ENCODE results near the gene SMAP1. TPM values are rescaled to one million over a fixed set of nuclear protein-coding genes. Genes with fewer than 3 reads are reported as not detected.
"Not testable (repeated sequence)": the region's sequence is repeated elsewhere in the genome, so short reads cannot be mapped to it uniquely, and the experiment has no call there.

The SMAP1 gene
- total RNA-seq, 1 donor from 2014 or later: 12.4 TPM

GRCh38 chr6:70753870-70754380 is 86.2 kb downstream of the SMAP1 start:
- FAIRE-seq: no peak
- no peaks in the 10 kb centered on the region for H3K27me3 ChIP-seq (ENCODE audit: control insufficient read depth, insufficient read depth, low read length)
- no peak for DNase-seq (ENCODE audit: low read depth)
- no peak overlapping the region for H3K4me3 ChIP-seq (ENCODE audit: low read depth, low read length)
- no peak for TF ChIP-seq CTCF (IDR thresholded peaks at IDR 0.05; ENCODE audit: insufficient read depth, low read length, severe bottlenecking)
- H3K36me3 ChIP-seq (ENCODE audit: control insufficient read depth, insufficient read depth, low read length): no peaks in the 10 kb centered on the region

- DNase-seq (ENCODE audit: low read depth) (no peak), FAIRE-seq (no peak)
- H3K36me3 ChIP-seq (ENCODE audit: control insufficient read depth, insufficient read depth, low read length): no peaks in the 10 kb centered on the region
- H3K4me3 ChIP-seq (ENCODE audit: low read depth, low read length): no peak overlapping the region
- no peak for TF ChIP-seq CTCF (IDR thresholded peaks at IDR 0.05; ENCODE audit: insufficient read depth, low read length, severe bottlenecking)
- no peaks in the 10 kb centered on the region for H3K27me3 ChIP-seq (ENCODE audit: control insufficient read depth, insufficient read depth, low read length)
Observed at GRCh38 chr6:70758883-70759282, 91.2 kb downstream of the SMAP1 start.

- H3K27me3 ChIP-seq (ENCODE audit: control insufficient read depth, insufficient read depth, low read length): no peaks in the 10 kb centered on the region
- no peak overlapping the region for H3K4me3 ChIP-seq (ENCODE audit: low read depth, low read length)
- H3K36me3 ChIP-seq (ENCODE audit: control insufficient read depth, insufficient read depth, low read length): no peaks in the 10 kb centered on the region
- FAIRE-seq (no peak), DNase-seq (ENCODE audit: low read depth) (peak; percentile 54)
- no peak for TF ChIP-seq CTCF (IDR thresholded peaks at IDR 0.05; ENCODE audit: insufficient read depth, low read length, severe bottlenecking)
Observed at GRCh38 chr6:70763754-70764510, 96.2 kb downstream of the SMAP1 start.

- no peak for DNase-seq (ENCODE audit: low read depth)
- H3K4me3 ChIP-seq (ENCODE audit: low read depth, low read length): no peak overlapping the region
- no peak for FAIRE-seq
- H3K27me3 ChIP-seq (ENCODE audit: control insufficient read depth, insufficient read depth, low read length): no peaks in the 10 kb centered on the region
- no peaks in the 10 kb centered on the region for H3K36me3 ChIP-seq (ENCODE audit: control insufficient read depth, insufficient read depth, low read length)
- no peak for TF ChIP-seq CTCF (IDR thresholded peaks at IDR 0.05; ENCODE audit: insufficient read depth, low read length, severe bottlenecking)
Observed at GRCh38 chr6:70764706-70765105, 97.0 kb downstream of the SMAP1 start.

GRCh38 chr6:70771351-70771750 is 103.7 kb downstream of the SMAP1 start:
- H3K27me3 ChIP-seq (ENCODE audit: control insufficient read depth, insufficient read depth, low read length); FAIRE-seq: not testable (repeated sequence)

GRCh38 chr6:70779934-70780333 is 112.3 kb downstream of the SMAP1 start:
- no peak for DNase-seq (ENCODE audit: low read depth)
- Histone ChIP-seq H3K4me3 (ENCODE audit: low read depth, low read length) (no peak overlapping the region), H3K36me3 (ENCODE audit: control insufficient read depth, insufficient read depth, low read length) (no peaks in the 10 kb centered on the region), H3K27me3 (ENCODE audit: control insufficient read depth, insufficient read depth, low read length) (no peaks in the 10 kb centered on the region)
- FAIRE-seq: no peak
- TF ChIP-seq CTCF (IDR thresholded peaks at IDR 0.05; ENCODE audit: insufficient read depth, low read length, severe bottlenecking): no peak

More at GRCh38 chr6:70771351-70771750, 103.7 kb downstream of the SMAP1 start:
- not testable (repeated sequence) for H3K36me3 ChIP-seq (ENCODE audit: control insufficient read depth, insufficient read depth, low read length); H3K4me3 ChIP-seq (ENCODE audit: low read depth, low read length); DNase-seq (ENCODE audit: low read depth)

Data from bronchial epithelial cell (primary cell).